SK-N-SH (cell line): ENCODE measurements around the gene CD207. TPM values are rescaled to one million over a fixed set of nuclear protein-coding genes. Genes with fewer than 3 reads are reported as not detected.

ENCODE experiments used
- CTCF ChIA-PET: fragments of 300-600, 350-600 bp; formaldehyde crosslinking; extraction: SDS; loops from one replicate; lab custom pipeline; 2021; lab: Yijun Ruan, JAX
- POLR2A ChIA-PET: fragments of 350-600 bp; sonication (Branson Sonifier 250); formaldehyde crosslinking; extraction: SDS; loops from one replicate; lab custom pipeline; 2020; ENCODE audit warnings: antibody characterized with exemption, inconsistent platforms; lab: Yijun Ruan, JAX
- DNase-seq: peaks from one replicate; pipeline ENCODE4 v3.0.0; 2012
- H2AFZ ChIP-seq: fragments of 200-600 bp; sonication (generic); 2 replicates; pipeline ENCODE4 v1.8.1; 2016; ENCODE audit warnings: antibody characterized with exemption, mild to moderate bottlenecking, low read depth
- H3F3A ChIP-seq: fragments of 200-600 bp; sonication (generic); replicated peaks from 2 replicates; pipeline ENCODE3; 2016; ENCODE audit warnings: antibody characterized with exemption, mild to moderate bottlenecking; ENCODE audit not compliant: insufficient read depth
- H3K27ac ChIP-seq, 2 experiments: fragments of 200-500 bp in 1 of 2; fragments of 200-600 bp in 1 of 2; sonication (Bioruptor generic) in 1 of 2; sonication (generic), shearing (Covaris generic) in 1 of 2; 2 replicates each; pipeline versions ENCODE4 v1.5.1 to v1.6.1; 2014 to 2016; ENCODE audit warnings: low read depth in 2 of 2, inconsistent platforms in 1 of 2, low read length in 1 of 2, mild to moderate bottlenecking in 1 of 2, mixed read lengths in 1 of 2
- H3K27me3 ChIP-seq: fragments of 200-600 bp; sonication (generic), shearing (Covaris generic); 2 replicates; pipeline ENCODE4 v1.6.1; 2016; ENCODE audit warnings: mixed run types; ENCODE audit not compliant: insufficient read depth
- H3K36me3 ChIP-seq, 2 experiments: fragments of 200-500 bp in 1 of 2; fragments of 200-600 bp in 1 of 2; sonication (Bioruptor generic) in 1 of 2; sonication (generic) in 1 of 2; replicated peaks in 1 of 2; 2 replicates each; pipeline versions ENCODE3 to v1.5.1; 2014 to 2016; ENCODE audit warnings: low read length in 1 of 2, mild to moderate bottlenecking in 1 of 2; ENCODE audit not compliant: insufficient read depth in 2 of 2, control insufficient read depth in 1 of 2
- H3K4me1 ChIP-seq, 2 experiments: fragments of 200-500 bp in 1 of 2; fragments of 200-600 bp in 1 of 2; sonication (Bioruptor generic) in 1 of 2; sonication (generic), shearing (Covaris generic) in 1 of 2; 2 replicates each; pipeline versions ENCODE4 v1.5.1 to v1.6.1; 2014 to 2016; ENCODE audit warnings: low read depth in 1 of 2, low read length in 1 of 2, mixed run types in 1 of 2; ENCODE audit not compliant: insufficient read depth in 2 of 2, control insufficient read depth in 1 of 2
- H3K4me2 ChIP-seq: fragments of 200-600 bp; sonication (generic), shearing (Covaris generic); 2 replicates; pipeline ENCODE4 v1.6.1; 2017; ENCODE audit warnings: mixed run types
- H3K4me3 ChIP-seq, 2 experiments: fragments of 200-500 bp in 1 of 2; fragments of 200-600 bp in 1 of 2; sonication (Bioruptor generic) in 1 of 2; sonication (generic), shearing (Covaris generic) in 1 of 2; 2 replicates each; pipeline versions ENCODE4 v1.5.1 to v1.8.1; 2014 to 2016; ENCODE audit warnings: low read depth in 2 of 2, inconsistent platforms in 1 of 2, low read length in 1 of 2, mild to moderate bottlenecking in 1 of 2, mixed read lengths in 1 of 2, moderate library complexity in 1 of 2
- H3K79me2 ChIP-seq: fragments of 200-600 bp; sonication (generic); 2 replicates; pipeline ENCODE4 v1.8.1; 2017; ENCODE audit warnings: mild to moderate bottlenecking; ENCODE audit not compliant: insufficient read depth
- H3K9ac ChIP-seq: fragments of 200-600 bp; sonication (generic); 2 replicates; pipeline ENCODE4 v1.6.1; 2017; ENCODE audit warnings: mixed run types
- H3K9me2 ChIP-seq: fragments of 200-600 bp; sonication (generic); 2 replicates; pipeline ENCODE4 v1.6.1; 2017; ENCODE audit warnings: mixed run types
- H3K9me3 ChIP-seq: fragments of 200-600 bp; sonication (generic); 2 replicates; pipeline ENCODE4 v1.6.1; 2017; ENCODE audit warnings: mixed run types, mild to moderate bottlenecking, moderate library complexity
- H4K20me1 ChIP-seq: fragments of 200-600 bp; sonication (generic); 2 replicates; pipeline ENCODE4 v1.6.1; 2017; ENCODE audit warnings: mild to moderate bottlenecking, mixed run types; ENCODE audit not compliant: insufficient read depth
- ELF1 ChIP-seq: IDR thresholded peaks from 2 replicates; pipeline ENCODE4 v1.4.0; 2012
- FOSL2 ChIP-seq: IDR thresholded peaks from 2 replicates; pipeline ENCODE4 v1.4.0; 2012; ENCODE audit warnings: low read depth, mild to moderate bottlenecking, moderate library complexity, borderline replicate concordance
- FOXJ3 ChIP-seq: sonication (generic); formaldehyde crosslinking; IDR thresholded peaks from 2 replicates; pipeline ENCODE4 v1.5.1; 2020; ENCODE audit warnings: mild to moderate bottlenecking, missing genetic modification reagents
- GABPA ChIP-seq: IDR thresholded peaks from 2 replicates; pipeline ENCODE4 v1.4.0; 2012; ENCODE audit warnings: low read depth, mild to moderate bottlenecking
- GATA2 ChIP-seq: sonication (generic); formaldehyde crosslinking; IDR thresholded peaks from 2 replicates; pipeline ENCODE4 v1.5.0; 2020; ENCODE audit warnings: mild to moderate bottlenecking, missing genetic modification reagents
- JUND ChIP-seq: IDR thresholded peaks from 2 replicates; pipeline ENCODE4 v1.4.0; 2012
- MXI1 ChIP-seq: IDR thresholded peaks from 2 replicates; pipeline ENCODE4 v1.6.1; 2012; ENCODE audit warnings: mild to moderate bottlenecking, low read depth, low read length, improper control_type of control experiment
- NRF1 ChIP-seq: IDR thresholded peaks from 2 replicates; pipeline ENCODE4 v1.6.1; 2012; ENCODE audit warnings: low read depth, mild to moderate bottlenecking, low read length
- RAD21 ChIP-seq: IDR thresholded peaks from 2 replicates; pipeline ENCODE4 v1.6.1; 2012; ENCODE audit warnings: mild to moderate bottlenecking, low read length
- RXRA ChIP-seq: IDR thresholded peaks from 2 replicates; pipeline ENCODE4 v1.4.0; 2012; ENCODE audit warnings: low read depth, mild to moderate bottlenecking, borderline replicate concordance
- TCF12 ChIP-seq: IDR thresholded peaks from 2 replicates; pipeline ENCODE4 v1.4.0; 2012
- TEAD4 ChIP-seq: IDR thresholded peaks from 2 replicates; pipeline ENCODE4 v1.4.0; 2012; ENCODE audit warnings: mild to moderate bottlenecking, borderline replicate concordance; ENCODE audit not compliant: insufficient read depth
- WGBS: methylation state at CpG from one replicate; pipeline ENCODE4 v1.1.6; 2017; ENCODE audit warnings: low lambda C conversion rate; 5-methylcytosine and 5-hydroxymethylcytosine counted together
- polyA plus RNA-seq, 3 experiments: library from polyadenylated mRNA; depleted of rRNA; stranded (reverse); fragments of >200 nt; gene quantifications; 2 replicates each; pipeline ENCODE4 v1.2.3, GENCODE V29; 2012
- TF ChIP-seq, protein P1 (sequence below): IDR thresholded peaks from 2 replicates; pipeline ENCODE4 v1.4.0; 2012; ENCODE audit warnings: low read depth, borderline replicate concordance
- TF ChIP-seq, protein P2 (sequence below): fragments of 200-600 bp; sonication (generic); IDR thresholded peaks from 2 replicates; pipeline ENCODE4 v1.6.1; 2017; ENCODE audit warnings: antibody characterized with exemption, mild to moderate bottlenecking, moderate library complexity
- TF ChIP-seq, protein P3 (sequence below): IDR thresholded peaks from 2 replicates; pipeline ENCODE4 v1.4.0; 2012; ENCODE audit warnings: low read depth
- TF ChIP-seq, protein P4 (sequence below): fragments of 150-350 bp; IDR thresholded peaks from 2 replicates; pipeline ENCODE4 v1.6.1; 2016; ENCODE audit warnings: mild to moderate bottlenecking, low read depth, low read length
- TF ChIP-seq, protein P5 (sequence below): IDR thresholded peaks from 2 replicates; pipeline ENCODE4; 2012
- TF ChIP-seq, protein P6 (sequence below): fragments of 150-350 bp; IDR thresholded peaks from 2 replicates; pipeline ENCODE4 v1.6.1; 2017; ENCODE audit warnings: antibody characterized with exemption, low read length, low read depth, borderline replicate concordance

The CD207 gene
- polyA plus RNA-seq, 1 of the 3 experiments (the other 2 are of a cell fraction) = 0.33 TPM

DNA sequence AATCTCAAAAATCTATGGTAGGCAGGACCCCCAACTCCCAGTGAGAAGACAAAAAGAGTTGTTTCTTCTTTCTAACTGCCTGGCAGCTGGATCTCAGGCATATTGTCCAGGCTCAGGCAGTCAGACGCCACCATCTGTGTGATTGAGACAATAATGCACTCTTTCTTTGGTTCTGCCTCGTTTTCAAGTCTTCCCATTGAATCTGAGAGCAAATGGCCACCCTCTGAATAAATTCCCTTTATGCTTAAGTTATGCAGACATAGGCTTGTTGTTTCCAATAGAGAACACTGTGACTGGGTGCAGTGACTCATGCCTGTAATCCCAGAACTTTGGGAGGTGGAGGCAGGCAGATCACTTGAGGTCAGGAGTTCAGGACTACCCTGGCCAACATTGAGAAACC is 15.3 kb upstream of the CD207 start:
- no peak for TF ChIP-seq MXI1
- TF ChIP-seq FOXJ3 (CRISPR knock-in tag) = no peak
- TF ChIP-seq, protein P1, sequence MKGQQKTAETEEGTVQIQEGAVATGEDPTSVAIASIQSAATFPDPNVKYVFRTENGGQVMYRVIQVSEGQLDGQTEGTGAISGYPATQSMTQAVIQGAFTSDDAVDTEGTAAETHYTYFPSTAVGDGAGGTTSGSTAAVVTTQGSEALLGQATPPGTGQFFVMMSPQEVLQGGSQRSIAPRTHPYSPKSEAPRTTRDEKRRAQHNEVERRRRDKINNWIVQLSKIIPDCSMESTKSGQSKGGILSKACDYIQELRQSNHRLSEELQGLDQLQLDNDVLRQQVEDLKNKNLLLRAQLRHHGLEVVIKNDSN = no peak
- TF ChIP-seq TEAD4 = no peak
- no peak for TF ChIP-seq RAD21
- TF ChIP-seq ELF1 = no peak
- TF ChIP-seq, protein P2, sequence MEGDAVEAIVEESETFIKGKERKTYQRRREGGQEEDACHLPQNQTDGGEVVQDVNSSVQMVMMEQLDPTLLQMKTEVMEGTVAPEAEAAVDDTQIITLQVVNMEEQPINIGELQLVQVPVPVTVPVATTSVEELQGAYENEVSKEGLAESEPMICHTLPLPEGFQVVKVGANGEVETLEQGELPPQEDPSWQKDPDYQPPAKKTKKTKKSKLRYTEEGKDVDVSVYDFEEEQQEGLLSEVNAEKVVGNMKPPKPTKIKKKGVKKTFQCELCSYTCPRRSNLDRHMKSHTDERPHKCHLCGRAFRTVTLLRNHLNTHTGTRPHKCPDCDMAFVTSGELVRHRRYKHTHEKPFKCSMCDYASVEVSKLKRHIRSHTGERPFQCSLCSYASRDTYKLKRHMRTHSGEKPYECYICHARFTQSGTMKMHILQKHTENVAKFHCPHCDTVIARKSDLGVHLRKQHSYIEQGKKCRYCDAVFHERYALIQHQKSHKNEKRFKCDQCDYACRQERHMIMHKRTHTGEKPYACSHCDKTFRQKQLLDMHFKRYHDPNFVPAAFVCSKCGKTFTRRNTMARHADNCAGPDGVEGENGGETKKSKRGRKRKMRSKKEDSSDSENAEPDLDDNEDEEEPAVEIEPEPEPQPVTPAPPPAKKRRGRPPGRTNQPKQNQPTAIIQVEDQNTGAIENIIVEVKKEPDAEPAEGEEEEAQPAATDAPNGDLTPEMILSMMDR = no peak
- TF ChIP-seq FOSL2 = no peak
- TF ChIP-seq GATA2 (CRISPR knock-in tag) = no peak
- TF ChIP-seq, protein P3, sequence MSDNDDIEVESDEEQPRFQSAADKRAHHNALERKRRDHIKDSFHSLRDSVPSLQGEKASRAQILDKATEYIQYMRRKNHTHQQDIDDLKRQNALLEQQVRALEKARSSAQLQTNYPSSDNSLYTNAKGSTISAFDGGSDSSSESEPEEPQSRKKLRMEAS = no peak
- TF ChIP-seq, protein P4, sequence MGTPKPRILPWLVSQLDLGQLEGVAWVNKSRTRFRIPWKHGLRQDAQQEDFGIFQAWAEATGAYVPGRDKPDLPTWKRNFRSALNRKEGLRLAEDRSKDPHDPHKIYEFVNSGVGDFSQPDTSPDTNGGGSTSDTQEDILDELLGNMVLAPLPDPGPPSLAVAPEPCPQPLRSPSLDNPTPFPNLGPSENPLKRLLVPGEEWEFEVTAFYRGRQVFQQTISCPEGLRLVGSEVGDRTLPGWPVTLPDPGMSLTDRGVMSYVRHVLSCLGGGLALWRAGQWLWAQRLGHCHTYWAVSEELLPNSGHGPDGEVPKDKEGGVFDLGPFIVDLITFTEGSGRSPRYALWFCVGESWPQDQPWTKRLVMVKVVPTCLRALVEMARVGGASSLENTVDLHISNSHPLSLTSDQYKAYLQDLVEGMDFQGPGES = no peak
- no peak for TF ChIP-seq JUND
- TF ChIP-seq, protein P5, sequence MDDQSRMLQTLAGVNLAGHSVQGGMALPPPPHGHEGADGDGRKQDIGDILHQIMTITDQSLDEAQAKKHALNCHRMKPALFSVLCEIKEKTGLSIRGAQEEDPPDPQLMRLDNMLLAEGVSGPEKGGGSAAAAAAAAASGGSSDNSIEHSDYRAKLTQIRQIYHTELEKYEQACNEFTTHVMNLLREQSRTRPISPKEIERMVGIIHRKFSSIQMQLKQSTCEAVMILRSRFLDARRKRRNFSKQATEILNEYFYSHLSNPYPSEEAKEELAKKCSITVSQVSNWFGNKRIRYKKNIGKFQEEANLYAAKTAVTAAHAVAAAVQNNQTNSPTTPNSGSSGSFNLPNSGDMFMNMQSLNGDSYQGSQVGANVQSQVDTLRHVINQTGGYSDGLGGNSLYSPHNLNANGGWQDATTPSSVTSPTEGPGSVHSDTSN = no peak
- no peak for TF ChIP-seq RXRA
- no peak for TF ChIP-seq TCF12
- TF ChIP-seq, protein P6, sequence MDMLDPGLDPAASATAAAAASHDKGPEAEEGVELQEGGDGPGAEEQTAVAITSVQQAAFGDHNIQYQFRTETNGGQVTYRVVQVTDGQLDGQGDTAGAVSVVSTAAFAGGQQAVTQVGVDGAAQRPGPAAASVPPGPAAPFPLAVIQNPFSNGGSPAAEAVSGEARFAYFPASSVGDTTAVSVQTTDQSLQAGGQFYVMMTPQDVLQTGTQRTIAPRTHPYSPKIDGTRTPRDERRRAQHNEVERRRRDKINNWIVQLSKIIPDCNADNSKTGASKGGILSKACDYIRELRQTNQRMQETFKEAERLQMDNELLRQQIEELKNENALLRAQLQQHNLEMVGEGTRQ = no peak
- no peak for TF ChIP-seq NRF1
- no peak for TF ChIP-seq GABPA
- no peaks in the 10 kb centered on the region; the same call in 1 of the 2 replicates for H3K27me3 ChIP-seq
- CTCF ChIA-PET = interaction anchor here (0.8 to 0.9 kb wide), 3 partner anchors 20 to 97 kb away, joined by 3 read pairs; no protein-coding TSS in a partner anchor
- WGBS = 21% methylated on average over 2 of the region's 2 CpGs
- no peaks in the 10 kb centered on the region for H3K9me2 ChIP-seq
- no peak overlapping the region for H3K27ac ChIP-seq
- H2AFZ ChIP-seq = no peak overlapping the region
- no peak overlapping the region for H3K4me2 ChIP-seq
- no peaks in the 10 kb centered on the region for H3F3A ChIP-seq
- H3K9ac ChIP-seq = no peak overlapping the region
- H3K4me3 ChIP-seq = no peak overlapping the region
- no peaks in the 10 kb centered on the region for H3K4me1 ChIP-seq
- H3K9me3 ChIP-seq = no peaks in the 10 kb centered on the region
- no peaks in the 10 kb centered on the region for H3K36me3 ChIP-seq
- POLR2A ChIA-PET = no interaction called here
- H3K79me2 ChIP-seq = no peaks in the 10 kb centered on the region
- no peak for DNase-seq
- no peaks in the 10 kb centered on the region for H4K20me1 ChIP-seq
